A673 (cell line): ENCODE data around the gene CDIP1. TPM values are rescaled to one million over a fixed set of nuclear protein-coding genes. Genes with fewer than 3 reads are reported as not detected.

Experiments
- BruUV-seq: library from RNA; stranded (reverse); fragments of 400-500 nt; replicated peaks from 2 replicates; lab custom pipeline; 2021; lab: Mats Ljungman, UMichigan
- CTCF ChIA-PET: fragments of 300-600 bp; sonication (Branson Sonifier 250); formaldehyde crosslinking; loops from one replicate; lab custom pipeline; 2022; ENCODE audit warnings: antibody characterized with exemption; lab: Charles Lee
- POLR2A ChIA-PET: fragments of 300-600 bp; sonication (Branson Sonifier 250); formaldehyde crosslinking; loops from one replicate; lab custom pipeline; 2022; ENCODE audit warnings: antibody characterized with exemption; ENCODE audit not compliant: low non-redundant PET; lab: Charles Lee
- DNase-seq: peaks from one replicate; pipeline ENCODE4 v3.0.0-alpha.2; 2015; ENCODE audit warnings: low spot score
- H3K27ac ChIP-seq: fragments of 200-600 bp; sonication (generic); 2 replicates; pipeline ENCODE4 v1.5.1; 2016; ENCODE audit warnings: mixed run types, low read depth, mild to moderate bottlenecking, mixed read lengths, antibody characterized with exemption, low read length; ENCODE audit not compliant: poor library complexity, severe bottlenecking
- H3K27me3 ChIP-seq: fragments of 200-600 bp; sonication (generic); replicated peaks from 2 replicates; pipeline ENCODE4 v1.6.1; 2017; ENCODE audit warnings: mixed run types, low read depth, mild to moderate bottlenecking, mixed read lengths, antibody characterized with exemption, low read length; ENCODE audit not compliant: insufficient read depth, poor library complexity
- H3K36me3 ChIP-seq: fragments of 200-600 bp; sonication (generic); 2 replicates; pipeline ENCODE4 v1.6.1; 2016; ENCODE audit warnings: mixed run types, mild to moderate bottlenecking, mixed read lengths, antibody characterized with exemption, low read length; ENCODE audit not compliant: insufficient read depth, poor library complexity, severe bottlenecking
- H3K4me1 ChIP-seq: fragments of 200-600 bp; sonication (generic); 2 replicates; pipeline ENCODE4 v1.6.1; 2017; ENCODE audit warnings: mixed run types, mild to moderate bottlenecking, mixed read lengths, antibody characterized with exemption, low read length; ENCODE audit not compliant: insufficient read depth, poor library complexity, severe bottlenecking
- H3K4me3 ChIP-seq: fragments of 200-600 bp; sonication (generic); 2 replicates; pipeline ENCODE4 v1.5.1; 2016; ENCODE audit warnings: low read depth, mixed run types, mild to moderate bottlenecking, mixed read lengths, low read length; ENCODE audit not compliant: poor library complexity, severe bottlenecking
- H3K9me3 ChIP-seq: fragments of 200-600 bp; sonication (generic); 2 replicates; pipeline ENCODE4 v1.6.1; 2016; ENCODE audit warnings: mixed run types, low read depth, mild to moderate bottlenecking, mixed read lengths, antibody characterized with exemption, low read length; ENCODE audit not compliant: poor library complexity, severe bottlenecking
- EZH2 ChIP-seq: fragments of 200-600 bp; sonication (generic); IDR thresholded peaks from 2 replicates; pipeline ENCODE4 v1.6.1; 2017; ENCODE audit warnings: borderline replicate concordance, low read depth, mild to moderate bottlenecking, mixed read lengths, antibody characterized with exemption, low read length; ENCODE audit not compliant: poor library complexity, severe bottlenecking
- intact Hi-C: fragments of 100-400 bp; cut with micrococcal nuclease; formaldehyde crosslinking; loops from one replicate; pipeline ENCODE4 v1.10.0; 2022; ENCODE audit not compliant: unreplicated experiment
- total RNA-seq: library from RNA; stranded (reverse); gene quantifications from 2 replicates; pipeline ENCODE4 v1.2.3, GENCODE V29; 2021
- TF ChIP-seq, protein P1 (sequence below): fragments of 300-800, 200-600 bp; sonication (generic); conservative IDR thresholded peaks from 2 replicates; pipeline ENCODE4 v1.5.1; 2017; ENCODE audit warnings: low read depth, mild to moderate bottlenecking, antibody characterized with exemption, low read length, moderate library complexity, mixed read lengths

CDIP1 gene
- total RNA-seq, 1 experiment from 2014 or later, result 12.8 TPM

DNA sequence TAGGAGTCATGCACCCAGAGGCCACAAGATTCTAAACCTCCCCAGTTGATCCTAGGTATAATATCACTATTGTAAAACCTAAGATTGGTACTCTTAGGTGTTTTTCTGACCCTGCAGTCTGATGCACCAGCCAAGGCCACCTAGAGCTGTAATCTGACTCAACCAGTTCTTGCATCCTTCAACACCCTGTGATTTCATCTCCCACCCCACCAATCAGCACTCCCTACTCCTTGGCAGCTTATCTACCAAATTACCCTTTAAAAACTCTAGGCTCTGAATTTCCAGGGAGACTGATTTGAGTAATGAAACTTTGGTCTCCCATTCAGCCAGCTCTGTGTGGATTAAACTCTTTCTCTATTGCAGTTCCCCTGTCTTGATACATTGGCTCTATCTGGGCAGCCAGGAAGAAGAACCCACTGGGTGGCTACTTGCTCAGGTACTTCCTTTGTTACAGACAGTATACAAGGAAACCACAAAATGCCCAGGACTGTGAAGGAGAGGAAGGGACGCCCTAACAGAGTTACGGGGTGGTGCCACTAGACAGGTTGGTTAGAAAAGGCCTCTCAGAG is 1.2 kb upstream of the CDIP1 start:
- TF ChIP-seq, protein P1, sequence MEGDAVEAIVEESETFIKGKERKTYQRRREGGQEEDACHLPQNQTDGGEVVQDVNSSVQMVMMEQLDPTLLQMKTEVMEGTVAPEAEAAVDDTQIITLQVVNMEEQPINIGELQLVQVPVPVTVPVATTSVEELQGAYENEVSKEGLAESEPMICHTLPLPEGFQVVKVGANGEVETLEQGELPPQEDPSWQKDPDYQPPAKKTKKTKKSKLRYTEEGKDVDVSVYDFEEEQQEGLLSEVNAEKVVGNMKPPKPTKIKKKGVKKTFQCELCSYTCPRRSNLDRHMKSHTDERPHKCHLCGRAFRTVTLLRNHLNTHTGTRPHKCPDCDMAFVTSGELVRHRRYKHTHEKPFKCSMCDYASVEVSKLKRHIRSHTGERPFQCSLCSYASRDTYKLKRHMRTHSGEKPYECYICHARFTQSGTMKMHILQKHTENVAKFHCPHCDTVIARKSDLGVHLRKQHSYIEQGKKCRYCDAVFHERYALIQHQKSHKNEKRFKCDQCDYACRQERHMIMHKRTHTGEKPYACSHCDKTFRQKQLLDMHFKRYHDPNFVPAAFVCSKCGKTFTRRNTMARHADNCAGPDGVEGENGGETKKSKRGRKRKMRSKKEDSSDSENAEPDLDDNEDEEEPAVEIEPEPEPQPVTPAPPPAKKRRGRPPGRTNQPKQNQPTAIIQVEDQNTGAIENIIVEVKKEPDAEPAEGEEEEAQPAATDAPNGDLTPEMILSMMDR, result no peak
- no peak for TF ChIP-seq EZH2
- H3K9me3 ChIP-seq, result peaks cover 14% of the 10 kb centered on the region
- POLR2A ChIA-PET, result no interaction called here
- H3K4me1 ChIP-seq, result peaks cover 3% of the 10 kb centered on the region
- no peak overlapping the region for H3K27ac ChIP-seq
- no peaks in the 10 kb centered on the region for H3K27me3 ChIP-seq
- CTCF ChIA-PET, result no interaction called here
- no peaks in the 10 kb centered on the region for H3K36me3 ChIP-seq
- no peak for DNase-seq
- BruUV-seq, result no TSS peak
- intact Hi-C loops, result no loop called here
- no peak overlapping the region for H3K4me3 ChIP-seq

DNA sequence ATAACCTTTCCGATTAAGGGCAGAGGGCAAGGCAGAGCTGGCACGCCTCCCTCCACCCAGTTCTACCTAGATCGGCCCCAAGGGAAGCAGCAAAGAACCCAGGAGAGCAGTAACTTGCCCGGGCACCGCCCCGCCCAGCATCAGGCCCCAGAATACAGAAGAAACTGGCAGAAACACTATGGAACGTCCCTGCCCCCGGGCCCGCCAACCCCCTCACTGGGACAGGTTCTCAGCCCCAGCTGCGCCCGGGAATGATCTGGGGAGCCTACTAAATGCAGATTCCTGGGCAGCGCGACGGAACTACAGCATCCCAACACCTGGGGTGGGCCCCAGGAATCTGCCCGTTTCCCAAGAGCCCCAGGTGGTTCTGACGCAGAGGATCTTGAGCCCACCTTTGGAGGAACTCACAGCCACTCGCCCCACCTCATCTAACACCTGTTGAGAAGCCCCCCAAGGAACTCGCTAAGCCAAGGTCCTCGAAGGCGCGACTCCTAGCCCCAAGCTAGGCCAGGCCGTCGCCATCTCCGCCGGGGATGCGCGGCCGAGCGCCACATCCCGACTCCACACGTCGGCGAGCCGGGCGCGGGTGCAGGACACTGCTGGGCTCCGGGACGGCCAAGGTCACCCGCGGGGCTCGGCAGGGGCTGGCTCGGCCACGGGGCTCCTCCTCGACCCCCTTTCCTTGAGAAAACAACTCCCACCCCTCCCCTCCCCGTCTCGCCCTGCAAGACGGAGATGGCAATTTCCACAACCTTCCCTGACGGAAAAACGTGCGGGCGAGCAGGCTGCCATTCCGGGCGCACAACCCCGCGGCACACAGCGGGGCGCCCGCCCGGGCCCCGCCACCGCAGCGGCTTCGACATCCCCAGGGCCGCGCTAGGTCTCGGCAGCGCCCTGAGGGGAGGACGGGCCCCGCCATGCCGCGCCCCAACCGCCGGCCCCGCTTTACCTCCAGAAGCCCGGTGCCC is 913 bp downstream of the CDIP1 start:
- CTCF ChIA-PET, result interaction anchor here (0.6 to 1.1 kb wide), 2 partner anchors 11 to 12 kb away, joined by 9 to 11 read pairs; no protein-coding TSS in a partner anchor
- BruUV-seq, result no TSS peak
- no peak for TF ChIP-seq EZH2
- TF ChIP-seq, protein P1, result no peak
- POLR2A ChIA-PET, result no interaction called here
- Histone ChIP-seq H3K9me3 (peaks cover 14% of the 10 kb centered on the region), H3K27me3 (no peaks in the 10 kb centered on the region), H3K27ac (peak overlapping the region; percentile 55), H3K4me1 (peaks cover 3% of the 10 kb centered on the region), H3K36me3 (no peaks in the 10 kb centered on the region), H3K4me3 (peak overlapping the region; percentile 60)
- intact Hi-C loops, result no loop called here
- no peak for DNase-seq

DNA sequence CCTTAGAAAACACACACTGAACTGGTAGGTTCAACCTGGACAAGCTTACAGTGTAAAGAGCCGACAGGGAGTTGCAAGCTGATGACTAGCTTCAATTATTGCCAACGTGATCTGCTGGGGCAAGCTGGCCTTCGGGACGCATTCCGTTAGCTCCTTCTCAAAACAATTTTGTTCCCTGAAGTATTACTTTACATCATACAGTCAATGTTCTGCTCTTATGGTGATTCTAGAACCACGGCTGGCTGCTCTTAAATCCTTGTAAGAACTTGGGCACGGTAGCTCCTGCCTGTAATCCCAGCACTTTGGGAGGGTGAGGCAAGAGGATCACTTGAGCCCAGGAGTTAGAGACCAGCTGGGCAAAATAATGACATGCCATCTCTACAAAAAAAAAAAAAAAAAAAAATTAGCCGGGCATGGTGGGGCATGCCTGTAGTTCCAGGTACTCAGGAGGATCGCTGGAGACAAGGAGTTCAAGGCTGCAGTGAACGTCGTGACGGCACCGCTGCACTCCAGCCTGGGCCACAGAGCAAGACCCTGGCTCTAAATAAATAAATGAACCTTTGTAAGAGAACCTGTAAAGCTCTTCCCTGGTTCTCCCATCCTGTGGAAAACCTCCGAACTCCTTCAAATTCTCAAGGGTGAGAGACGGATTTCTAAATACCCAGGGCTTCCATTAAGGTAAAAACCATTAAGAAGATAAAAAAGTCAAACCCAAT is 2.0 kb downstream of the CDIP1 start:
- TF ChIP-seq, protein P1, result no peak
- TF ChIP-seq EZH2, result no peak
- intact Hi-C loops, result no loop called here
- Histone ChIP-seq H3K27ac (no peak overlapping the region), H3K4me3 (no peak overlapping the region), H3K27me3 (no peaks in the 10 kb centered on the region), H3K36me3 (no peaks in the 10 kb centered on the region), H3K9me3 (peaks cover 14% of the 10 kb centered on the region), H3K4me1 (peaks cover 3% of the 10 kb centered on the region)
- BruUV-seq, result no TSS peak
- ChIA-PET CTCF (interaction anchor here (0.7 kb wide), 1 partner anchor 32 kb away, joined by 3 read pairs; no protein-coding TSS in a partner anchor), POLR2A (no interaction called here)
- no peak for DNase-seq
